Parathyroid adenoma (tissue), 2 donors: Measurements from ENCODE around the gene SGPP1.
A peak's percentile ranks its signal among the peaks of the same experiment; 100 is the strongest.

Experiments
- H2AFZ ChIP-seq: fragments of 300-600 bp; sonication (generic); one replicate; pipeline ENCODE4 v1.7.0; 2017; ENCODE audit warnings: antibody characterized with exemption, mild to moderate bottlenecking
- H3K27ac ChIP-seq: fragments of 300-600 bp; sonication (generic); one replicate; pipeline ENCODE4 v1.7.0; 2017
- H3K27me3 ChIP-seq: fragments of 300-600 bp; sonication (generic); one replicate; pipeline ENCODE4 v1.7.0; 2017; ENCODE audit warnings: low read length; ENCODE audit not compliant: control insufficient read depth, insufficient read depth
- H3K36me3 ChIP-seq: fragments of 300-600 bp; sonication (generic); one replicate; pipeline ENCODE4 v1.7.0; 2017; ENCODE audit warnings: low read length; ENCODE audit not compliant: control insufficient read depth, insufficient read depth
- H3K4me1 ChIP-seq: fragments of 300-600 bp; sonication (generic); one replicate; pipeline ENCODE4 v1.7.0; 2017; ENCODE audit warnings: control low read depth
- H3K4me2 ChIP-seq: fragments of 300-600 bp; sonication (generic); one replicate; pipeline ENCODE4 v1.7.0; 2017; ENCODE audit warnings: low read length
- H3K4me3 ChIP-seq: fragments of 300-600 bp; sonication (generic); one replicate; pipeline ENCODE4 v1.7.0; 2017; ENCODE audit warnings: low read depth, low read length
- H3K79me2 ChIP-seq: fragments of 300-600 bp; sonication (generic); one replicate; pipeline ENCODE4 v1.7.0; 2017; ENCODE audit warnings: control low read depth
- H3K9ac ChIP-seq: fragments of 300-600 bp; sonication (generic); one replicate; pipeline ENCODE4 v1.7.0; 2017; ENCODE audit warnings: mild to moderate bottlenecking
- H3K9me3 ChIP-seq: fragments of 300-600 bp; sonication (generic); one replicate; pipeline ENCODE4 v1.7.0; 2017; ENCODE audit warnings: low read length; ENCODE audit not compliant: control insufficient read depth
- TF ChIP-seq, protein P1 (sequence below): fragments of 300-600 bp; sonication (generic); IDR thresholded peaks from one replicate; pipeline ENCODE4 v1.7.0; 2017; ENCODE audit warnings: antibody characterized with exemption, mild to moderate bottlenecking
- donor health status: primary hyperparathyroidism.

SGPP1 gene

DNA sequence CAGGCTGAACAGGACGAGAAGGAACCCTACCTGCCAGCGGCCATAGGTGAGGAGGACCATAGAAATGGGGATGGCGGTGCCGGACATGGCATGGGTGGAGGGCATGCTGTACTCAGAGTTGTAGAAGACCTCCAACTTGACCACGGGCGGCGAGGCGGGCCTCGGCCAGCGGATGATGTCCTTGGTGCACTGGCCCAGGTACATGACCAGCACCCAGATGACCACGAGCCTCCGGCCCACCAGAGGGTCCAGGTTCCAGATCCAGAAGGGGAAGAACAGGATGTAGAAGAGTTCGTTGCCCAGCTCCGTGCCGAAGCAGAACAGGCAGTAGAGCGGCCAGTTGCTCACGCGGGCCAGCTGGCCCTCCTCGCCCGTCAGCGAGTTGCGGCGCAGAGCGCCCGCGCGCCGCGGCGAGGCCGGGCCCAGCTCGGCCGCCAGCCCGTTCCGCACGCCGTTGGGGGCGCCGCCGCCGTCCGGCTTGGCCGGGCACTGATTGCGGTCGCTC is 582 bp downstream of the SGPP1 start:
- H3K36me3 ChIP-seq = no peaks in the 10 kb centered on the region
- TF ChIP-seq, protein P1, sequence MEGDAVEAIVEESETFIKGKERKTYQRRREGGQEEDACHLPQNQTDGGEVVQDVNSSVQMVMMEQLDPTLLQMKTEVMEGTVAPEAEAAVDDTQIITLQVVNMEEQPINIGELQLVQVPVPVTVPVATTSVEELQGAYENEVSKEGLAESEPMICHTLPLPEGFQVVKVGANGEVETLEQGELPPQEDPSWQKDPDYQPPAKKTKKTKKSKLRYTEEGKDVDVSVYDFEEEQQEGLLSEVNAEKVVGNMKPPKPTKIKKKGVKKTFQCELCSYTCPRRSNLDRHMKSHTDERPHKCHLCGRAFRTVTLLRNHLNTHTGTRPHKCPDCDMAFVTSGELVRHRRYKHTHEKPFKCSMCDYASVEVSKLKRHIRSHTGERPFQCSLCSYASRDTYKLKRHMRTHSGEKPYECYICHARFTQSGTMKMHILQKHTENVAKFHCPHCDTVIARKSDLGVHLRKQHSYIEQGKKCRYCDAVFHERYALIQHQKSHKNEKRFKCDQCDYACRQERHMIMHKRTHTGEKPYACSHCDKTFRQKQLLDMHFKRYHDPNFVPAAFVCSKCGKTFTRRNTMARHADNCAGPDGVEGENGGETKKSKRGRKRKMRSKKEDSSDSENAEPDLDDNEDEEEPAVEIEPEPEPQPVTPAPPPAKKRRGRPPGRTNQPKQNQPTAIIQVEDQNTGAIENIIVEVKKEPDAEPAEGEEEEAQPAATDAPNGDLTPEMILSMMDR = no peak
- peak overlapping the region; percentile 75 for H3K4me2 ChIP-seq
- no peaks in the 10 kb centered on the region for H3K9me3 ChIP-seq
- no peaks in the 10 kb centered on the region for H3K27me3 ChIP-seq
- peak overlapping the region; percentile 70 for H3K27ac ChIP-seq
- H2AFZ ChIP-seq = peak overlapping the region; percentile 96
- H3K4me1 ChIP-seq = peaks cover 11% of the 10 kb centered on the region
- H3K4me3 ChIP-seq = peak overlapping the region; percentile 83
- H3K9ac ChIP-seq = no peak overlapping the region
- H3K79me2 ChIP-seq = peaks cover 21% of the 10 kb centered on the region

DNA sequence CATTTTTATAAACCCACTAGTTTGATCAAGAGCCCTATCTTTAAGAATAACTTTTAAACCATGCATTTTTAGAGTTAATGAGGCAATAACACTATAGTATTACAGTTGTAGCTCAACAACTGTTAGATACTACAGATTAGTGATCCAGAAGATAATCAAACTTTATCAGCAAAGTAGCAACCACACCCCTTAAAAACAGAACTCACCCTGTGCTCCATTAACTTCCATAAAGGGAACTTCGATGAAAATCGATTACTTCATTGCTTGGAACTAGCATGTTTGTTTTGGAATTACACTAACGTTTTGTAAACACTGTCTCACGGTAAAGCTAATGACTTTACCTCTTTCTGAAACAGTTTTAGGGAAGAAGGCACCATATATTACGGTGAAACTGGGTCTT is 1.4 kb downstream of the SGPP1 start:
- H3K9me3 ChIP-seq = no peaks in the 10 kb centered on the region
- H3K27ac ChIP-seq = no peak overlapping the region
- peaks cover 11% of the 10 kb centered on the region for H3K4me1 ChIP-seq
- TF ChIP-seq, protein P1 = no peak
- peak overlapping the region; percentile 96 for H2AFZ ChIP-seq
- no peak overlapping the region for H3K9ac ChIP-seq
- no peaks in the 10 kb centered on the region for H3K36me3 ChIP-seq
- no peaks in the 10 kb centered on the region for H3K27me3 ChIP-seq
- H3K79me2 ChIP-seq = peaks cover 23% of the 10 kb centered on the region
- peak overlapping the region; percentile 83 for H3K4me3 ChIP-seq
- peak overlapping the region; percentile 75 for H3K4me2 ChIP-seq

DNA sequence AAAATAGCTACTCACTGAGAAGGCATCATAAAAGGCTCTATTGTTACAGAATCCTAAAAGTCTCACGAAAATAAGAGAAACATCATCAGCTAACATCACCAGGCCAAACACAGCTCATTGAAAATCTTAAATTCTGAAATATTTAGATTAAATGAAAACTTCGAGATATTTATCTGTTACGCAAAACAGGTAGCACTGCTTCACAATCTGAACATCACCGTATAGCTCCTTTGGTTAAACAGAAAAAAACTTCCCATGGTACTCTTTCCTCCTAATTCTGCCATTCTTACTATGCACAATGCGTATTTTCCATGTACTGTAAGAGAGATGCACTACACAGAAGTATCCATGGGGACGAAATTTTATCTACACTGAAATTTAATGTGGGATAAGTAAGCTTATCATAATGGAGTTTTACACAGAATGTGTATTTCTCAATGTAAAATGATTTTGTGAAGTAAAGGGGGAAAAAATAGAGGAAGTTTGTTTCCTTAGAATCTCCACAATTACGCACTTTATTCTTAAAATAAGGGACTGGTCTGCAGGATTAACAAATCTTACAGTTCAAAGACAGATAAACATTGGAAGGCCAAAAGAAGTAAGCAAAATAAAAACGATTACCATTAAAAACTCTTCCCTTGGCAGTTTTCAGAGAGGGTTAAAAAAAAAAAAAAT is 1.9 kb downstream of the SGPP1 start:
- H3K36me3 ChIP-seq = no peaks in the 10 kb centered on the region
- H3K4me1 ChIP-seq = peaks cover 11% of the 10 kb centered on the region
- peak overlapping the region; percentile 83 for H3K4me3 ChIP-seq
- H3K9me3 ChIP-seq = no peaks in the 10 kb centered on the region
- TF ChIP-seq, protein P1 = no peak
- H3K27me3 ChIP-seq = no peaks in the 10 kb centered on the region
- no peak overlapping the region for H2AFZ ChIP-seq
- H3K27ac ChIP-seq = no peak overlapping the region
- H3K9ac ChIP-seq = no peak overlapping the region
- H3K79me2 ChIP-seq = peaks cover 26% of the 10 kb centered on the region
- H3K4me2 ChIP-seq = peak overlapping the region; percentile 75

DNA sequence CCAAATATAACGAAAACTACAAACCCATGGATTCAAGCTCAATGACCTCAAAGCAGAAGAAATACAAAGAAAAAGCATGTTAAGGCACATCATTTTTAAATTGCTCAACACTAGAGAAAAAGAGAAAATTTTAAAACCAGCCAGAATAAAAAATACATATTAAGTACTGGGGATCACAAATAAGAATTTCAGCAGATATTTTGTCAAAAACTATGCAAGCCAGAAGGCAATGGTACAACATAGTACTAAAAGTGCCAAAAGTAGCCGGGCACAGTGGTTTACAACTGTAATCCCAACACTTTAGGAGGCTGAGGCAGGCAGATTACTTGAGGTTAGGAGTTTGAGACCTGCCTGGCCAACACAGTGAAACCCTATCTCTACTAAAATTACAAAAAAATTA is 10.2 kb downstream of the SGPP1 start:
- no peak overlapping the region for H2AFZ ChIP-seq
- no peak overlapping the region for H3K4me2 ChIP-seq
- H3K9ac ChIP-seq = no peak overlapping the region
- H3K79me2 ChIP-seq = peaks cover 32% of the 10 kb centered on the region
- H3K9me3 ChIP-seq = peaks cover 6% of the 10 kb centered on the region
- H3K27ac ChIP-seq = no peak overlapping the region
- peaks cover 3% of the 10 kb centered on the region for H3K36me3 ChIP-seq
- no peaks in the 10 kb centered on the region for H3K27me3 ChIP-seq
- TF ChIP-seq, protein P1 = no peak
- H3K4me3 ChIP-seq = no peak overlapping the region
- H3K4me1 ChIP-seq = no peaks in the 10 kb centered on the region

DNA sequence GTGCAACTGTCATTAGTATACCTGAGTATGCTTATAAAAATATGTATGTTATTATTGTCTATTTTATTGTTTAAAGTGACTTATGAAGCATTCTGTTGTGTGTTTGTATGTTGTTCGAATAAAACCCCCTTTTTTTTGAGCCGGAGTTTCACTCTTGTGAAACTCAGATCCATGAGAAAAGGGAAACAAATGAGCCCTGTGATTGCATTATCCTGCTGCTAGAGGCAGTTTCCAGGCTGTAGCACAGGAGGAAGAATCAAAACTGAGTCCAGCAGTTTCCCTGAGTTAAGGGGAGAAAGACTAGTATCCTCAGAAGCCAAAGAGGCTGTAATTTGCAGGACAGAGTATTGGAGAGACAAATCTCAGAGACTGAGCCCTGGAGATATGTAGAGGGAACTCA is 12.5 kb downstream of the SGPP1 start:
- H3K27ac ChIP-seq = no peak overlapping the region
- no peaks in the 10 kb centered on the region for H3K27me3 ChIP-seq

More for the DNA sequence above, 12.5 kb downstream of the SGPP1 start:
- Histone ChIP-seq H3K79me2 (peaks cover 33% of the 10 kb centered on the region), H3K9ac (no peak overlapping the region), H3K4me2 (no peak overlapping the region), H3K4me1 (no peaks in the 10 kb centered on the region), H3K36me3 (peaks cover 3% of the 10 kb centered on the region), H3K9me3 (peaks cover 6% of the 10 kb centered on the region), H2AFZ (no peak overlapping the region), H3K4me3 (no peak overlapping the region)
- TF ChIP-seq, protein P1 = no peak
